SW480 (cell line): Measurements from ENCODE around the gene KCNH1.
A peak's percentile ranks its signal among the peaks of the same experiment; 100 is the strongest.
"Not testable (repeated sequence)": the region's sequence is repeated elsewhere in the genome, so short reads cannot be mapped to it uniquely, and the experiment has no call there.

Source experiments
- DNase-seq: peaks from one replicate; pipeline ENCODE4 v3.0.0-alpha.2; 2016; ENCODE audit warnings: low spot score

Gene KCNH1

GRCh38 chr1:210687582-210688279 is 446.2 kb downstream of the KCNH1 start:
- peak; percentile 4 for DNase-seq

GRCh38 chr1:210686841-210687240 is 447.1 kb downstream of the KCNH1 start:
- DNase-seq, result no peak

GRCh38 chr1:210685295-210685650 is 448.7 kb downstream of the KCNH1 start:
- DNase-seq, result no peak

- no peak for DNase-seq
Observed at GRCh38 chr1:210684466-210685294, 449.3 kb downstream of the KCNH1 start.

GRCh38 chr1:210683403-210684047 is 450.4 kb downstream of the KCNH1 start:
- no peak for DNase-seq

- no peak for DNase-seq
Observed at GRCh38 chr1:210681158-210681557, 452.8 kb downstream of the KCNH1 start.

GRCh38 chr1:210678306-210678705 is 455.6 kb downstream of the KCNH1 start:
- no peak for DNase-seq

- DNase-seq, result no peak
Observed at GRCh38 chr1:210677533-210677932, 456.4 kb downstream of the KCNH1 start.

- no peak for DNase-seq
Observed at GRCh38 chr1:210676539-210676938, 457.4 kb downstream of the KCNH1 start.

- DNase-seq, result no peak
Observed at GRCh38 chr1:210674151-210674550, 459.8 kb downstream of the KCNH1 start.

GRCh38 chr1:210669951-210670350 is 464.0 kb downstream of the KCNH1 start:
- DNase-seq, result no peak

GRCh38 chr1:210663730-210664573 is 470.0 kb downstream of the KCNH1 start:
- no peak for DNase-seq

- DNase-seq, result no peak
Observed at GRCh38 chr1:210662291-210663050, 471.5 kb downstream of the KCNH1 start.

- DNase-seq, result not testable (repeated sequence)
Observed at GRCh38 chr1:210661520-210661919, 472.4 kb downstream of the KCNH1 start.

- DNase-seq, result no peak
Observed at GRCh38 chr1:210657806-210658205, 476.1 kb downstream of the KCNH1 start.

- DNase-seq, result no peak
Observed at GRCh38 chr1:210655511-210655910, 478.4 kb downstream of the KCNH1 start.

- DNase-seq, result no peak
Observed at GRCh38 chr1:210654176-210654981, 479.6 kb downstream of the KCNH1 start.

- DNase-seq, result no peak
Observed at GRCh38 chr1:210653771-210654170, 480.2 kb downstream of the KCNH1 start.

- no peak for DNase-seq
Observed at GRCh38 chr1:210652329-210652954, 481.5 kb downstream of the KCNH1 start.

GRCh38 chr1:210650403-210650802 is 483.5 kb downstream of the KCNH1 start:
- no peak for DNase-seq
